ENCODE data around the gene TRDN.
"Not testable (repeated sequence)": the region's sequence is repeated elsewhere in the genome, so short reads cannot be mapped to it uniquely, and the experiment has no call there.

The TRDN gene

DNA sequence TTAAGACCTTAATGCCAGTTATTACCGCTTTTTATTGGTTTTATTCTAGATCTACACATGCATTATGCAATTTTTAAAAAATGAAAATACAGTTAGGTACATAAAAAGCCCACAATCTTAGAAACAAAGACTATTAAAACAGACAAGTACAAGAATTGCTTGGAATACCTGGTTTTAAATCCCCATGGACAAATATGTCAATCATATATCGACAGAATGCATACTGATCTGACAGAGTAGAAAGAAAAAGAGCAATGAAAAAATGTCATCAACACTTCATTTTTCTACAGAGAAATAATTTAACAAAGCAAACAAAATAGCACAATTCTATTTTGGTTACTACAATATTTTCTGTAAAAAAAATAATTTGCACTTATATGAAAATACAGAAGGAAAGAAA is 139.7 kb downstream of the TRDN start:
- no peak for DNase-seq (ENCODE audit: extremely low read depth, insufficient read length)
- no peaks in the 10 kb centered on the region for H3K36me3 ChIP-seq (ENCODE audit: control insufficient read depth, insufficient read depth, low read length)
- no peak overlapping the region for H3K4me3 ChIP-seq (replicated peaks; ENCODE audit: low read depth, low read length)
- no peaks in the 10 kb centered on the region for H3K27me3 ChIP-seq (replicated peaks; ENCODE audit: control insufficient read depth, insufficient read depth, low read length)
- TF ChIP-seq, protein P1, sequence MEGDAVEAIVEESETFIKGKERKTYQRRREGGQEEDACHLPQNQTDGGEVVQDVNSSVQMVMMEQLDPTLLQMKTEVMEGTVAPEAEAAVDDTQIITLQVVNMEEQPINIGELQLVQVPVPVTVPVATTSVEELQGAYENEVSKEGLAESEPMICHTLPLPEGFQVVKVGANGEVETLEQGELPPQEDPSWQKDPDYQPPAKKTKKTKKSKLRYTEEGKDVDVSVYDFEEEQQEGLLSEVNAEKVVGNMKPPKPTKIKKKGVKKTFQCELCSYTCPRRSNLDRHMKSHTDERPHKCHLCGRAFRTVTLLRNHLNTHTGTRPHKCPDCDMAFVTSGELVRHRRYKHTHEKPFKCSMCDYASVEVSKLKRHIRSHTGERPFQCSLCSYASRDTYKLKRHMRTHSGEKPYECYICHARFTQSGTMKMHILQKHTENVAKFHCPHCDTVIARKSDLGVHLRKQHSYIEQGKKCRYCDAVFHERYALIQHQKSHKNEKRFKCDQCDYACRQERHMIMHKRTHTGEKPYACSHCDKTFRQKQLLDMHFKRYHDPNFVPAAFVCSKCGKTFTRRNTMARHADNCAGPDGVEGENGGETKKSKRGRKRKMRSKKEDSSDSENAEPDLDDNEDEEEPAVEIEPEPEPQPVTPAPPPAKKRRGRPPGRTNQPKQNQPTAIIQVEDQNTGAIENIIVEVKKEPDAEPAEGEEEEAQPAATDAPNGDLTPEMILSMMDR (IDR thresholded peaks at IDR 0.05; ENCODE audit: insufficient read depth, low read length, poor library complexity, severe bottlenecking) = no peak

DNA sequence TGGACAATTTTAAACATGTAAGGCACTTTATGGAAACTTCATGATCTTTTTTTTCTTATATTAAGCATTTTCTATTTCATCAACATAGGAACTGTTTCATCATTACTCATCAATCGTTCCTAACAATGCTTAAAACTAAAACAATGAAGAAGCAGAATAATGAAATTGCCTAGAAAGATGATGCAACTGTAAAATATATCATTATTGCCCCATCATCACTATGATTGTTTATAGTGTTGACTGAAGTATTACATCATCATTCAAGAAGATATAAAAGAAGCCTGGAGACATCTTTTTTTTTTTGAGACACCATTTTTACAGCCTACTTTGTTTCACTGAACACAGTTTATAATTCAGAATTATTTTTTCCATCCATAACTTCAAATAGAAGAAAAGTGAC is 147.2 kb downstream of the TRDN start:
- no peak overlapping the region for H3K4me3 ChIP-seq (replicated peaks; ENCODE audit: low read depth, low read length)
- DNase-seq (ENCODE audit: extremely low read depth, insufficient read length) = no peak
- H3K36me3 ChIP-seq (ENCODE audit: control insufficient read depth, insufficient read depth, low read length) = no peaks in the 10 kb centered on the region
- TF ChIP-seq, protein P1 (IDR thresholded peaks at IDR 0.05; ENCODE audit: insufficient read depth, low read length, poor library complexity, severe bottlenecking) = no peak
- no peaks in the 10 kb centered on the region for H3K27me3 ChIP-seq (replicated peaks; ENCODE audit: control insufficient read depth, insufficient read depth, low read length)

DNA sequence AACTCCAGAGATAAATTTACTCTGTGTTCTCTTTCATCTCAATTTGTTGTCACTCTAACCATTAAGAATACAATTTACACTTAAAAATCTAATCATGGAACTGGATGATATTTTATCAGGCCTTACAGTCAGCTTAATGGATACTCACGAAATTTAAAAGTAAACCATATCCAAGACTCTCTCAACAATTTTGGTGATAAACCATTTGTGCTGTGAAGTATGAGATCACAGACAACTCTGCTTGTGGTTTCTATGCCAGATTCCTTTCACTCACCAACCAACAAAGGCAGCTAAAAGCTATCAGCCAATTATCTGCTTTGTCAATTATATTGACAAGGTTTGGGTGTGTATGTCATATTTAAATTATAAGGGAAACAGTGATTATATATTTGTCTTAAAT is 155.8 kb downstream of the TRDN start:
- Histone ChIP-seq H3K4me3 (replicated peaks; ENCODE audit: low read depth, low read length) (no peak overlapping the region), H3K27me3 (replicated peaks; ENCODE audit: control insufficient read depth, insufficient read depth, low read length) (no peaks in the 10 kb centered on the region), H3K36me3 (ENCODE audit: control insufficient read depth, insufficient read depth, low read length) (no peaks in the 10 kb centered on the region)
- TF ChIP-seq, protein P1 (IDR thresholded peaks at IDR 0.05; ENCODE audit: insufficient read depth, low read length, poor library complexity, severe bottlenecking) = no peak
- no peak for DNase-seq (ENCODE audit: extremely low read depth, insufficient read length)

DNA sequence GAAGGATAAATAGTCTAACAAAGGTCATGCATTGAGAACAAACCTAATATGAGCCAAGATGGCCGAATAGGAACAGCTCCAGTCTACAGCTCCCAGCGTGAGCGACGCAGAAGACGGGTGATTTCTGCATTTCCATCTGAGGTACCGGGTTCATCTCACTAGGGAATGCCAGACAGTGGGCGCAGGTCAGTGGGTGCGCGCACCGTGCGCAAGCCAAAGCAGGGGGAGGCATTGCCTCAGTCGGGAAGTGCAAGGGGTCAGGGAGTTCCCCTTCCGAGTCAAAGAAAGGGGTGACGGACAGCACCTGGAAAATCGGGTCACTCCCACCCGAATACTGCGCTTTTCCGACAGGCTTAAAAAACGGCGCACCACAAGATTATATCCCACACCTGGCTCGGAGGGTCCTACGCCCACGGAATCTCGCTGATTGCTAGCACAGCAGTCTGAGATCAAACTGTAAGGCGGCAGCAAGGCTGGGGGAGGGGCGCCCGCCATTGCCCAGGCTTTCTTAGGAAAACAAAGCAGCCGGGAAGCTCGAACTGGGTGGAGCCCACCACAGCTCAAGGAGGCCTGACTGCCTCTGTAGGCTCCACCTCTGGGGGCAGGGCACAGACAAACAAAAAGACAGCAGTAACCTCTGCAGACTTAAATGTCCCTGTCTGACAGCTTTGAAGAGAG is 164.6 kb downstream of the TRDN start:
- DNase-seq (ENCODE audit: extremely low read depth, insufficient read length); H3K4me3 ChIP-seq (replicated peaks; ENCODE audit: low read depth, low read length); H3K36me3 ChIP-seq (ENCODE audit: control insufficient read depth, insufficient read depth, low read length); H3K27me3 ChIP-seq (replicated peaks; ENCODE audit: control insufficient read depth, insufficient read depth, low read length): not testable (repeated sequence)

DNA sequence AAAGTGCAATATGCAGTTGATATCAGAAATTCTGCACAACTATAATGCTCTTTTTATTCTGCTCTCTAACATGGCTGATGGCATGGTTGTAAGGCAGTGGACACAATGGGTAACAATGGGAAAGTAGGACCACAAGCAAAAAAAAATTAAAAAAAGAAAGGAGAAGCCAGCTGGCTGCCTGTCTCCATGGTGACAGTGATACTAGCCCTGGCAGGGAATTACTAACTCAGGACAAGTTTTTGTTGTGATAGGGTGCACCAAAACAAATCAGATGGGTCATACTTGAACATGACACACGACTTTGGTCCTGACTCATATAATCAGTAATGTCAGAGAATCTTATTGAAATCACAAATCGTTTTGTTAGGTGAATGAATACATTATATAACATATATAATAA is 169.4 kb downstream of the TRDN start:
- TF ChIP-seq, protein P1 (IDR thresholded peaks at IDR 0.05; ENCODE audit: insufficient read depth, low read length, poor library complexity, severe bottlenecking) = no peak
- H3K4me3 ChIP-seq (replicated peaks; ENCODE audit: low read depth, low read length) = no peak overlapping the region
- H3K27me3 ChIP-seq (replicated peaks; ENCODE audit: control insufficient read depth, insufficient read depth, low read length) = no peaks in the 10 kb centered on the region
- H3K36me3 ChIP-seq (ENCODE audit: control insufficient read depth, insufficient read depth, low read length) = no peaks in the 10 kb centered on the region
- DNase-seq (ENCODE audit: extremely low read depth, insufficient read length) = no peak

DNA sequence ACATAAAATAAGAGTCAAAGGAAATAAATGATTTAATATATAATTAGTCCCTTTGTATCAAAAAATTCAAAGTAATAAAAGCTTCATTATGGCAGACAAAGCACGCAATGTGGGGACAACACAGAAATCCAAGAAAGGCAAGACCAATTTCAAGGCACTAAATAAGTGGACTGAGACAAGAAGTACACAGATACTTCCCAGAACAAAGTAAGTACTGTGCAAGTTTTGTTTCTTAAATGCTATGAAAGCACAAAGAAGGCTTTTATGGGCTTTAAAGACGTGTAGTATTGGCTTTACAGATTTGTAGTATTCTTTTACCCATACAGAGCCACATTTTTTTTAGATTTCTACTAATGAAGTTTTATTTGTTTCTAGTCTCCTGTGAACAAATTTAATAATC is 174.6 kb downstream of the TRDN start:
- TF ChIP-seq, protein P1 (IDR thresholded peaks at IDR 0.05; ENCODE audit: insufficient read depth, low read length, poor library complexity, severe bottlenecking) = no peak
- Histone ChIP-seq H3K36me3 (ENCODE audit: control insufficient read depth, insufficient read depth, low read length) (no peaks in the 10 kb centered on the region), H3K4me3 (replicated peaks; ENCODE audit: low read depth, low read length) (no peak overlapping the region), H3K27me3 (replicated peaks; ENCODE audit: control insufficient read depth, insufficient read depth, low read length) (no peaks in the 10 kb centered on the region)
- DNase-seq (ENCODE audit: extremely low read depth, insufficient read length) = no peak
